ENCODE data around the gene CLMN. TPM values are rescaled to one million over a fixed set of nuclear protein-coding genes. Genes with fewer than 3 reads are reported as not detected.

CLMN gene
- total and polyA plus RNA-seq, 2 donors (not counting 3 experiments of a cell fraction or from before 2014, with no cell fraction given), result 0.72 to 9.6 TPM

DNA sequence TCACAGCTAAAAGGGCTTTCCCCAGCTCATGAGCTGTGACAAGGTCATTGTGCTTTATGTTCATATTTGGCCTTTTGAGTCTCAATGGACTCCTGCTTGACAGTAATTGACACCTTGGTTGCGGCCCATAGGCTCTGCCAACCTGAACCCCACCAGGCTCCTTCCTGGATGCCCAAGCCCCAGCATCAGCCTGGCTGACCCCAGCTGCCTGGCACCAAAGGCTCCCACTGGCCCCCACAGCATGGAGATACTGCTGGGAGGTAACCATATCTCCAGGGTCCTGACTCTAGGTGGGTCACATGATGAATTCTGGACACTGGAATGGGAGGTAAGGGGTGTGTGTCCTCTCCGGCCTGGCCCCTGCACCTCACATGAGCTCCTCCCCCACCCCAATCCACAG is 50.2 kb downstream of the CLMN start:
- TF ChIP-seq GATA2 (IDR thresholded peaks at IDR 0.05; ENCODE audit: insufficient read depth, insufficient read length, low read depth, low read length) (no peak), POLR2A (IDR thresholded peaks at IDR 0.05; ENCODE audit: low read depth, low read length) (no peak), MYC (IDR thresholded peaks at IDR 0.05; ENCODE audit: low read depth, low read length) (no peak), EZH2 (IDR thresholded peaks at IDR 0.05; ENCODE audit: borderline replicate concordance, low read depth, low read length, severe bottlenecking) (no peak), JUN (IDR thresholded peaks at IDR 0.05; ENCODE audit: borderline replicate concordance, insufficient read depth, insufficient read length, low read depth) (no peak), FOS (IDR thresholded peaks at IDR 0.05; ENCODE audit: borderline replicate concordance, insufficient read depth, low read length) (no peak), POLR2AphosphoS5 (IDR thresholded peaks at IDR 0.05; ENCODE audit: insufficient read depth, low read depth, low read length) (no peak)
- TF ChIP-seq, protein P1, sequence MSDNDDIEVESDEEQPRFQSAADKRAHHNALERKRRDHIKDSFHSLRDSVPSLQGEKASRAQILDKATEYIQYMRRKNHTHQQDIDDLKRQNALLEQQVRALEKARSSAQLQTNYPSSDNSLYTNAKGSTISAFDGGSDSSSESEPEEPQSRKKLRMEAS (IDR thresholded peaks at IDR 0.05; ENCODE audit: insufficient read depth, insufficient read length), result no peak
- TF ChIP-seq, protein P2, sequence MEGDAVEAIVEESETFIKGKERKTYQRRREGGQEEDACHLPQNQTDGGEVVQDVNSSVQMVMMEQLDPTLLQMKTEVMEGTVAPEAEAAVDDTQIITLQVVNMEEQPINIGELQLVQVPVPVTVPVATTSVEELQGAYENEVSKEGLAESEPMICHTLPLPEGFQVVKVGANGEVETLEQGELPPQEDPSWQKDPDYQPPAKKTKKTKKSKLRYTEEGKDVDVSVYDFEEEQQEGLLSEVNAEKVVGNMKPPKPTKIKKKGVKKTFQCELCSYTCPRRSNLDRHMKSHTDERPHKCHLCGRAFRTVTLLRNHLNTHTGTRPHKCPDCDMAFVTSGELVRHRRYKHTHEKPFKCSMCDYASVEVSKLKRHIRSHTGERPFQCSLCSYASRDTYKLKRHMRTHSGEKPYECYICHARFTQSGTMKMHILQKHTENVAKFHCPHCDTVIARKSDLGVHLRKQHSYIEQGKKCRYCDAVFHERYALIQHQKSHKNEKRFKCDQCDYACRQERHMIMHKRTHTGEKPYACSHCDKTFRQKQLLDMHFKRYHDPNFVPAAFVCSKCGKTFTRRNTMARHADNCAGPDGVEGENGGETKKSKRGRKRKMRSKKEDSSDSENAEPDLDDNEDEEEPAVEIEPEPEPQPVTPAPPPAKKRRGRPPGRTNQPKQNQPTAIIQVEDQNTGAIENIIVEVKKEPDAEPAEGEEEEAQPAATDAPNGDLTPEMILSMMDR (IDR thresholded peaks at IDR 0.05; ENCODE audit: extremely low read depth in 1 of 2, insufficient read depth in 1 of 2, low read depth in 1 of 2, low read length in 2 of 2), result no peak
- dilution Hi-C loops (cut with MboI; ENCODE audit: extremely low pct_ligation_motif_present, low sequenced_read_pairs) (no loop called here), intact Hi-C loops (cut with micrococcal nuclease) (loop anchor here (5.0 to 10.0 kb wide), 2 partner anchors 97 to 265 kb away; partner anchors contain the start of gene GLRX5)
- no peaks in the 10 kb centered on the region for H3K9me1 ChIP-seq (replicated peaks; ENCODE audit: control insufficient read depth, extremely low read depth, insufficient read depth, low read length)
- POLR2A ChIA-PET, result no interaction called here
- H3K27me3 ChIP-seq (ENCODE audit: control insufficient read depth in 2 of 2, insufficient read depth in 2 of 2, low read length in 2 of 2), result no peaks in the 10 kb centered on the region
- no peak overlapping the region for H2AFZ ChIP-seq (ENCODE audit: low read depth, low read length)
- BruUV-seq (replicated peaks), result no TSS peak
- FAIRE-seq, result no peak
- no peaks in the 10 kb centered on the region for H3K36me3 ChIP-seq (ENCODE audit: control insufficient read depth in 2 of 2, extremely low read depth in 1 of 2, insufficient read depth in 2 of 2, low read length in 2 of 2)
- peaks cover 16% of the 10 kb centered on the region for H3K4me1 ChIP-seq (ENCODE audit: control insufficient read depth, extremely low read depth, insufficient read depth, low read length)
- no peaks in the 10 kb centered on the region for H3K9me3 ChIP-seq (replicated peaks; ENCODE audit: control insufficient read depth, insufficient read depth, low read length)
- H3K4me3 ChIP-seq (replicated peaks in 1 of 3; ENCODE audit: insufficient read depth in 1 of 3, low read depth in 1 of 3, low read length in 3 of 3), result no peak overlapping the region
- no peaks in the 10 kb centered on the region for H4K20me1 ChIP-seq (replicated peaks; ENCODE audit: control insufficient read depth, extremely low read depth, insufficient read depth, low read length)
- no peaks in the 10 kb centered on the region for H3K79me2 ChIP-seq (ENCODE audit: control insufficient read depth, insufficient read depth, low read length)
- no peak overlapping the region for H3K9ac ChIP-seq (replicated peaks; ENCODE audit: extremely low read depth, insufficient read depth, low read length)
- no peak overlapping the region for H3K27ac ChIP-seq (ENCODE audit: insufficient read depth, low read depth, low read length)
- CTCF ChIA-PET, result interaction anchor here (1.0 kb wide), 1 partner anchor 95 kb away, joined by 3 read pairs; no protein-coding TSS in a partner anchor
- no peak overlapping the region for H3K4me2 ChIP-seq (ENCODE audit: insufficient read depth, low read length)
- DNase-seq (ENCODE audit: low read depth, low spot score), result no peak
